ENCODE results near the gene COL19A1.

DNA sequence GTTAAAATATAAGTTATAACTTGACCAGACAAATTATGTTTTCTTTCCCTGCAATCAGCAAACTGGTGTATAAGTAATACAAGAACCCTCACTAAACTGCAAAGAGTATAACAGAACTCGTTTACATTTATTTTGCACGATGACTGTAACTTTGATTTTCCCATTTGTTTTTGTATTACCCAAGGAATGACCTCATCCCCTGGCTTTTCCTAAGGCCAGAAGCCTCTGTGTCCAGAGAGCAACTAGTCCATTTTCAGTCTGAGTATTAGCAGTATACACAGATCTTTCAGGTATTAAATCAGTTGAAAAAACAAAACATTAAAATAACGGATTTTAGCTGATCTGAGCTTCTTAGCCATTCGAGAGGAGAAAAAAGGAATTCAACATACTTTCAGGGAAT is 17.2 kb downstream of the COL19A1 start:
- no peak for TF ChIP-seq CTCF (conservative IDR thresholded peaks at IDR 0.05; ENCODE audit: low read length)
- TF ChIP-seq EZH2phosphoT487 (IDR thresholded peaks at IDR 0.05; ENCODE audit: borderline replicate concordance) = no peak

Measured in Loucy (cell line).